Measurements from ENCODE around the gene CD82. TPM values are rescaled to one million over a fixed set of nuclear protein-coding genes. Genes with fewer than 3 reads are reported as not detected.

Gene CD82
- polyA plus RNA-seq, 1 of the 3 experiments (the other 2 are of a cell fraction): 39.2 TPM

- 30% methylated on average over 6 of the region's 9 CpGs for WGBS (ENCODE audit: low lambda C conversion rate)
- Histone ChIP-seq H3K9ac (no peak overlapping the region), H3F3A (replicated peaks; ENCODE audit: insufficient read depth) (no peaks in the 10 kb centered on the region), H3K27ac (ENCODE audit: low read depth in 2 of 2, low read length in 1 of 2) (peak overlapping the region in 1 of 2 experiments; percentile 86; a peak in 2 of 4 replicates), H3K79me2 (ENCODE audit: insufficient read depth) (no peaks in the 10 kb centered on the region), H2AFZ (ENCODE audit: low read depth) (0 out of 2 replicates have a peak overlapping the region, but pooled peaks have one; percentile 11), H3K36me3 (replicated peaks in 1 of 2; ENCODE audit: control insufficient read depth in 1 of 2, insufficient read depth in 2 of 2, low read length in 1 of 2) (no peaks in the 10 kb centered on the region), H3K4me1 (ENCODE audit: control insufficient read depth in 1 of 2, insufficient read depth in 2 of 2, low read depth in 1 of 2, low read length in 1 of 2) (peaks cover 6 to 41% of the 10 kb centered on the region in 2 experiments; a peak in 2 of 4 replicates), H3K4me2 (peak overlapping the region; percentile 55; the same call in 1 of the 2 replicates), H4K20me1 (ENCODE audit: insufficient read depth) (no peaks in the 10 kb centered on the region), H3K27me3 (ENCODE audit: insufficient read depth) (no peaks in the 10 kb centered on the region; the same call in 1 of the 2 replicates), H3K4me3 (ENCODE audit: low read depth in 2 of 2, low read length in 1 of 2) (no peak overlapping the region), H3K9me2 (no peaks in the 10 kb centered on the region), H3K9me3 (no peaks in the 10 kb centered on the region)
- DNase-seq: peak; percentile 92
- TF ChIP-seq RFX5 (IDR thresholded peaks at IDR 0.05; ENCODE audit: low read length) (no peak), RCOR1 (IDR thresholded peaks at IDR 0.05; ENCODE audit: low read length) (peak; percentile 52; the same call in 1 of the 2 replicates), SIN3A (IDR thresholded peaks at IDR 0.05; ENCODE audit: borderline replicate concordance, low read depth, low read length) (no peak), USF2 (IDR thresholded peaks at IDR 0.05; ENCODE audit: borderline replicate concordance, low read depth, low read length) (no peak), GATA2 (CRISPR knock-in tag; IDR thresholded peaks at IDR 0.05) (peak; percentile 40; the same call in 1 of the 2 replicates), SMC3 (IDR thresholded peaks at IDR 0.05; ENCODE audit: low read depth, low read length) (peak; percentile 20; the same call in 1 of the 2 replicates), MXI1 (IDR thresholded peaks at IDR 0.05; ENCODE audit: low read depth, low read length) (peak; percentile 86), EP300 (IDR thresholded peaks at IDR 0.05; ENCODE audit: borderline replicate concordance in 1 of 2, low read depth in 1 of 2, low read length in 1 of 2) (peak in 1 of 2 experiments; percentile 58; a peak in 1 of 4 replicates), FOXJ3 (CRISPR knock-in tag; IDR thresholded peaks at IDR 0.05) (peak; percentile 98), EZH2phosphoT487 (IDR thresholded peaks at IDR 0.05; ENCODE audit: borderline replicate concordance, low read depth) (no peak), TAF1 (IDR thresholded peaks at IDR 0.05; ENCODE audit: borderline replicate concordance, low read depth, low read length) (no peak), PBX3 (IDR thresholded peaks at IDR 0.05) (peak; percentile 61), TCF12 (IDR thresholded peaks at IDR 0.05) (no peak), ELF1 (IDR thresholded peaks at IDR 0.05) (no peak), CHD2 (IDR thresholded peaks at IDR 0.05; ENCODE audit: low read length, partially characterized antibody) (peak; percentile 71), TEAD4 (IDR thresholded peaks at IDR 0.05; ENCODE audit: borderline replicate concordance, insufficient read depth) (no peak), MAX (IDR thresholded peaks at IDR 0.05; ENCODE audit: low read depth) (no peak), MEF2A (IDR thresholded peaks at IDR 0.05; ENCODE audit: borderline replicate concordance, low read depth) (no peak), RAD21 (IDR thresholded peaks at IDR 0.05; ENCODE audit: low read length) (peak; percentile 31), NFIC (IDR thresholded peaks at IDR 0.05; ENCODE audit: borderline replicate concordance) (peak; percentile 77), FOXM1 (IDR thresholded peaks at IDR 0.05; ENCODE audit: low read depth) (no peak)
- CTCF ChIA-PET: interaction anchor here (0.6 to 11.2 kb wide), 15 partner anchors 11 to 475 kb away, joined by 3 to 155 read pairs (median 6); partner anchors contain the start of gene TSPAN18
- POLR2A ChIA-PET: interaction anchor here (1.0 to 1.5 kb wide), 5 partner anchors 31 to 230 kb away, joined by 3 to 8 read pairs (median 4); no protein-coding TSS in a partner anchor
These were observed 62.7 kb downstream of the CD82 start for GRCh38 chr11:44627911-44628729.
